K562 (cell line): ENCODE measurements around the gene CDC20B. TPM values are rescaled to one million over a fixed set of nuclear protein-coding genes. Genes with fewer than 3 reads are reported as not detected.

ENCODE experiments used
- ATAC-seq: fragments of 200-7000 bp; cut with Tn5 transposase; 3 replicates; pipeline ENCODE4 v1.9.1; 2020; ENCODE audit warnings: moderate library complexity
- BruUV-seq: library from RNA; stranded (reverse); fragments of 400-500 nt; replicated peaks from 2 replicates; lab custom pipeline; 2021; lab: Mats Ljungman, UMichigan
- CTCF ChIA-PET: fragments of 300-600 bp; formaldehyde crosslinking; extraction: SDS; loops from one replicate; lab custom pipeline; 2021; ENCODE audit warnings: low intra/inter-chr PET ratio; lab: Yijun Ruan, JAX
- POLR2A ChIA-PET: fragments of 300-600, 350-650 bp; sonication (Branson Sonifier 250); formaldehyde crosslinking; extraction: SDS; loops from one replicate; lab custom pipeline; 2021; ENCODE audit warnings: antibody characterized with exemption, inconsistent platforms; lab: Yijun Ruan, JAX
- DNase-seq, 4 experiments: peaks; one replicate each; pipeline versions ENCODE4 v3.0.0 to v3.0.0-alpha.2; 2011 to 2018; ENCODE audit warnings: low spot score in 3 of 4, mixed read lengths in 3 of 4; ENCODE audit errors: extremely low read depth in 1 of 4
- FAIRE-seq: peaks from 2 replicates; lab custom pipeline; 2011; peaks lifted over from hg19 to GRCh38; lab: Jason Lieb, UNC
- H2AFZ ChIP-seq: 2 replicates; pipeline ENCODE4 v1.6.0; 2011; ENCODE audit warnings: low read depth, low read length, control low read depth, inconsistent platforms
- H3K27ac ChIP-seq: fragments of 200-600 bp; 3 replicates; pipeline ENCODE4 v1.8.0; 2011; ENCODE audit warnings: low read depth, mild to moderate bottlenecking, control low read depth, inconsistent platforms, low read length, moderate library complexity, mixed read lengths; ENCODE audit errors: extremely low read depth
- H3K27me3 ChIP-seq, 2 experiments: fragments of 300-600 bp in 1 of 2; 2 replicates in 1 of 2; 3 replicates in 1 of 2; pipeline versions ENCODE4 v1.6.0 to v1.8.0; 2011; ENCODE audit warnings: inconsistent platforms in 2 of 2, low read length in 2 of 2, mild to moderate bottlenecking in 1 of 2, mixed read lengths in 1 of 2, moderate library complexity in 1 of 2; ENCODE audit not compliant: control insufficient read depth in 2 of 2, insufficient read depth in 2 of 2
- H3K36me3 ChIP-seq: fragments of 300-600 bp; 3 replicates; pipeline ENCODE4 v1.8.0; 2011; ENCODE audit warnings: mild to moderate bottlenecking, low read length, inconsistent platforms; ENCODE audit not compliant: control insufficient read depth, insufficient read depth
- H3K4me1 ChIP-seq, 2 experiments: fragments of 200-600 bp in 1 of 2; replicated peaks in 1 of 2; 2 replicates in 1 of 2; 3 replicates in 1 of 2; pipeline versions ENCODE4 v1.5.1 to v1.8.0; 2011; ENCODE audit warnings: inconsistent platforms in 2 of 2, low read length in 2 of 2, mild to moderate bottlenecking in 1 of 2, mixed read lengths in 1 of 2, moderate library complexity in 1 of 2; ENCODE audit not compliant: control insufficient read depth in 2 of 2, insufficient read depth in 2 of 2
- H3K4me2 ChIP-seq: 2 replicates; pipeline ENCODE4 v1.6.1; 2011; ENCODE audit warnings: low read length, control low read depth, inconsistent platforms, mixed read lengths; ENCODE audit not compliant: insufficient read depth
- H3K4me3 ChIP-seq: fragments of 200-600 bp; sonication (generic), shearing (Covaris generic); 2 replicates; pipeline ENCODE4 v1.5.1; 2016; ENCODE audit warnings: control low read depth, inconsistent platforms
- H3K79me2 ChIP-seq: fragments of 200-600 bp; 3 replicates; pipeline ENCODE4 v1.8.0; 2011; ENCODE audit warnings: low read length, inconsistent platforms; ENCODE audit not compliant: control insufficient read depth, insufficient read depth
- H3K9ac ChIP-seq, 2 experiments: 2 replicates each; pipeline versions ENCODE4 v1.6.0 to v1.6.1; 2011; ENCODE audit warnings: low read depth in 2 of 2, low read length in 2 of 2, control low read depth in 1 of 2, inconsistent platforms in 1 of 2, mild to moderate bottlenecking in 1 of 2, mixed read lengths in 1 of 2; ENCODE audit not compliant: insufficient read depth in 1 of 2
- H3K9me1 ChIP-seq: one replicate; pipeline ENCODE4 v1.6.0; 2011; ENCODE audit warnings: inconsistent platforms, mild to moderate bottlenecking, low read length, moderate library complexity; ENCODE audit not compliant: control insufficient read depth, insufficient read depth
- H3K9me3 ChIP-seq: replicated peaks from 2 replicates; pipeline ENCODE4 v1.5.1; 2011; ENCODE audit warnings: low read depth, low read length, inconsistent platforms; ENCODE audit not compliant: control insufficient read depth, insufficient read depth
- H4K20me1 ChIP-seq: replicated peaks from 2 replicates; pipeline ENCODE4 v1.6.1; 2011; ENCODE audit warnings: low read length, inconsistent platforms, mixed read lengths; ENCODE audit not compliant: control insufficient read depth, insufficient read depth
- BRD4 ChIP-seq: fragments of 200-600 bp; sonication (generic); IDR thresholded peaks from 2 replicates; pipeline ENCODE4 v1.6.1; 2017; ENCODE audit warnings: inconsistent platforms
- CREB3L1 ChIP-seq: fragments of 450-650 bp; IDR thresholded peaks from 2 replicates; pipeline ENCODE4 v1.6.1; 2014; ENCODE audit warnings: low read depth, mild to moderate bottlenecking, moderate library complexity, borderline replicate concordance
- FOXA1 ChIP-seq: fragments of 450-650 bp; IDR thresholded peaks from 2 replicates; pipeline ENCODE4 v1.6.1; 2016; ENCODE audit warnings: mild to moderate bottlenecking, borderline replicate concordance
- LARP7 ChIP-seq: fragments of 450-650 bp; IDR thresholded peaks from 2 replicates; pipeline ENCODE4 v1.6.1; 2016
- NFYB ChIP-seq: IDR thresholded peaks from 2 replicates; pipeline ENCODE4 v1.6.1; 2011; ENCODE audit warnings: mild to moderate bottlenecking, moderate library complexity; ENCODE audit not compliant: insufficient read length; ENCODE audit errors: extremely low read depth
- PHB2 ChIP-seq: fragments of 450-650 bp; IDR thresholded peaks from 2 replicates; pipeline ENCODE4 v1.6.1; 2017; ENCODE audit warnings: low read depth
- SMARCB1 ChIP-seq: IDR thresholded peaks from 2 replicates; pipeline ENCODE4 v1.6.1; 2011; ENCODE audit warnings: improper control_type of control experiment, low read depth; ENCODE audit not compliant: insufficient read length
- TCF7L2 ChIP-seq: fragments of 150-350 bp; IDR thresholded peaks from 2 replicates; pipeline ENCODE4 v1.6.1; 2016; ENCODE audit warnings: low read depth, mild to moderate bottlenecking, low read length, moderate library complexity
- THRA ChIP-seq: fragments of 450-650 bp; IDR thresholded peaks from 2 replicates; pipeline ENCODE4 v1.6.1; 2017; ENCODE audit warnings: mild to moderate bottlenecking, moderate library complexity
- TRIM28 ChIP-seq: fragments of 450-650 bp; IDR thresholded peaks from 2 replicates; pipeline ENCODE4 v1.6.1; 2017
- ZBTB17 ChIP-seq: fragments of 450-650 bp; formaldehyde crosslinking; IDR thresholded peaks from 2 replicates; pipeline ENCODE4 v1.4.0; 2020; ENCODE audit warnings: mild to moderate bottlenecking
- ZBTB7A ChIP-seq: IDR thresholded peaks from 2 replicates; pipeline ENCODE4 v1.6.1; 2011; ENCODE audit warnings: low read depth, mild to moderate bottlenecking, low read length, moderate library complexity, borderline replicate concordance; ENCODE audit not compliant: control insufficient read depth
- ZNF584 ChIP-seq: fragments of 200-800 bp; sonication (Bioruptor generic); IDR thresholded peaks from 2 replicates; pipeline ENCODE4 v1.6.1; 2016; ENCODE audit warnings: low read depth, mild to moderate bottlenecking, missing genetic modification characterization, missing compliant biosample characterization
- WGBS: fragments of 100-300 bp; shearing (Covaris generic); methylation state at CpG from one replicate; pipeline ENCODE4 v1.1.6; 2016; ENCODE audit warnings: low coverage, mixed read lengths; ENCODE audit not compliant: insufficient coverage; ENCODE audit errors: missing lambda C conversion rate; 5-methylcytosine and 5-hydroxymethylcytosine counted together
- in situ Hi-C: fragments of 300-500 bp; cut with MboI; formaldehyde crosslinking; loops from 4 replicates; pipeline ENCODE4 v1.15.0; 2018; ENCODE audit warnings: inconsistent platforms, mixed read lengths
- intact Hi-C: fragments of 100-400 bp; cut with micrococcal nuclease; formaldehyde crosslinking; loops from 2 replicates; pipeline ENCODE4 v1.14.2; 2022
- polyA plus RNA-seq, 8 experiments: library from polyadenylated mRNA; depleted of rRNA in 4 of 8; stranded (reverse) in 5 of 8; unstranded in 3 of 8; fragments of >200 nt; fragmentation: Nextera tagmentation in 2 of 8; fragmentation: Illumina TruSeq in 1 of 8; extraction: Ambion mirVana in 2 of 8; extraction: Trizol in 1 of 8; gene quantifications; 2 replicates each; pipeline versions ENCODE4 v1.2.1 to v1.2.3, GENCODE V29; 2011 to 2014; ENCODE audit warnings: inconsistent platforms in 1 of 8, missing spikeins in 1 of 8
- total RNA-seq, 7 experiments: library from RNA; depleted of rRNA in 6 of 7; stranded (reverse); fragments of >200 nt in 6 of 7; fragmentation: Illumina TruSeq in 2 of 7; extraction: Trizol in 2 of 7; gene quantifications; 2 replicates each; pipeline versions ENCODE4 v1.2.1 to v1.2.3, GENCODE V29; 2011 to 2021; ENCODE audit warnings: low replicate concordance in 1 of 7

Gene CDC20B
- total and polyA plus RNA-seq, 9 of the 15 experiments (the other 6 are each of a cell fraction or from before 2014, with no cell fraction given), result 0.04 TPM; not detected in 8

GRCh38 chr5:55064523-55064922 is 108.5 kb downstream of the CDC20B start:
- FAIRE-seq (no peak), DNase-seq (no peak)
- WGBS, result 0% methylated on average over 3 of the region's 3 CpGs
- Histone ChIP-seq H3K36me3 (no peaks in the 10 kb centered on the region), H3K27me3 (no peaks in the 10 kb centered on the region; a peak in 2 of 5 replicates), H3K4me3 (no peak overlapping the region), H3K9me1 (no peaks in the 10 kb centered on the region), H3K9ac (no peak overlapping the region), H3K9me3 (no peaks in the 10 kb centered on the region), H3K4me1 (no peaks in the 10 kb centered on the region), H3K79me2 (no peaks in the 10 kb centered on the region), H4K20me1 (no peaks in the 10 kb centered on the region), H3K27ac (no peak overlapping the region)
- no TSS peak for BruUV-seq
- intact Hi-C loops, result no loop called here
- in situ Hi-C loops, result no loop called here
- no peak for TF ChIP-seq TRIM28
- no peak for TF ChIP-seq THRA
- no peak for TF ChIP-seq ZBTB7A
- TF ChIP-seq PHB2, result no peak
- TF ChIP-seq SMARCB1, result no peak
- no peak for TF ChIP-seq TCF7L2
- no peak for TF ChIP-seq ZNF584
- TF ChIP-seq LARP7, result no peak
- no peak for TF ChIP-seq CREB3L1
- no peak for TF ChIP-seq NFYB
- TF ChIP-seq BRD4, result no peak
- TF ChIP-seq ZBTB17 (CRISPR knock-in tag), result no peak
- TF ChIP-seq FOXA1, result no peak
- TF ChIP-seq, all 486 proteins: peak for 0
- POLR2A ChIA-PET, result no interaction called here
- no peak overlapping the region for H3K4me2 ChIP-seq
- no peak overlapping the region for H2AFZ ChIP-seq
- ATAC-seq, result no peak
- CTCF ChIA-PET, result no interaction called here
